GM12891 (cell line): Measurements from ENCODE around the gene RIPOR3.
"Not testable (repeated sequence)": the region's sequence is repeated elsewhere in the genome, so short reads cannot be mapped to it uniquely, and the experiment has no call there.

ENCODE experiments used
- DNase-seq: peaks from one replicate; pipeline ENCODE4 v3.0.0; 2011; ENCODE audit warnings: low spot score; ENCODE audit not compliant: insufficient read length
- FAIRE-seq: peaks from 2 replicates; lab custom pipeline; 2011; peaks lifted over from hg19 to GRCh38; lab: Jason Lieb, UNC
- PAX5 ChIP-seq: IDR thresholded peaks from 2 replicates; pipeline ENCODE4 v1.6.1; 2011; ENCODE audit warnings: low read length, moderate library complexity, mild to moderate bottlenecking; ENCODE audit not compliant: insufficient read depth, severe bottlenecking
- POLR2A ChIP-seq: IDR thresholded peaks from 2 replicates; pipeline ENCODE4 v1.6.1; 2011; ENCODE audit warnings: low read depth, low read length, control low read depth
- POLR2AphosphoS5 ChIP-seq: IDR thresholded peaks from 2 replicates; pipeline ENCODE4 v1.6.1; 2011; ENCODE audit warnings: low read depth, low read length, control low read depth
- POU2F2 ChIP-seq: IDR thresholded peaks from 2 replicates; pipeline ENCODE4 v1.6.1; 2011; ENCODE audit warnings: low read depth, mild to moderate bottlenecking, control low read depth, low read length, moderate library complexity
- SPI1 ChIP-seq: IDR thresholded peaks from 2 replicates; pipeline ENCODE4 v1.6.1; 2011; ENCODE audit warnings: low read depth, low read length, control low read depth
- TAF1 ChIP-seq: IDR thresholded peaks from 2 replicates; pipeline ENCODE4 v1.6.1; 2011; ENCODE audit warnings: low read depth, low read length, control low read depth

The RIPOR3 gene

DNA sequence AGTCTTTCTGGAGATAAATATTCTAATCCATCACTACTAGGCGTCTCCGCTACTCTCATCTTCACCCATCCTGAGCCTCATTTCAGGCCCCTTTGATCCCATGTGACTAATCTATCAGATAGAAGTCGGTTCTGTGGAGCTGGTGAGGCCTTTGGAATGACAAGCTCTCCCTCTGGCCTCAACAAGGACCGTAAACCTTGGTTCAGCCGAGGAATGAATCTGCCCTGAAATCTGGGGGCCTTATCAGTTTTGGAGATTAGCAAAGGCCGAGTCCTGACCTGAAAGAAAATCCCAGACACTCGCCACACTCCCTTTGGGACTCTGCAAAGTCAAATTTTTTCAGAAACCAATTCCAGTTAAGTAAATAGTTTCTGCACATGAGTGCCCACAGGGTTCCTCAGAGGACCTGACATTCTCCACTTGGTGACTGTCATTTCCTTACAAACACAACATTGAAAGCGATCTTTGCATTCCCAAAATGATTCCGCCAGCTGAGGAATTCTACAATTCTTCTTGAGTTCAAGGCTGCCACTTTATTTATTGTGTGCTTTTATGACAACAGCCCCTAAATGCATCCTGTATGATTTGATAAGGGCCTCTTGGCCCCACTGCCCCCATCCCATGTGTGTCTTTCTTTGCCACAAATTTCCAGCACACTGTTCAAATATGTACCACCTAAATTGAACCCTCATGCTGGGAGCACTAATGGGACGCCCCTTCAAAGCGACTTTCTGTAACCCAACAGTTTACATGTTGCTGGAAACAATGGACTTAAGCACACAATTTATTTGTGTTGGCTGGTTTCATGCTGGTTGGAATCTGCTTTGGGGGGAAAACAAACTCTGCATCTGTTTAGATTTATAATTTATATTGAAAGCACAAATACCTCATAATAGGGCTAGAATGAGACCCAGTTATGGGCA lies 10.0 kb upstream of the RIPOR3 start:
- TF ChIP-seq SPI1 (no peak), POLR2A (no peak), POLR2AphosphoS5 (no peak), POU2F2 (no peak), PAX5 (no peak), TAF1 (no peak)
- FAIRE-seq: no peak
- DNase-seq: no peak

DNA sequence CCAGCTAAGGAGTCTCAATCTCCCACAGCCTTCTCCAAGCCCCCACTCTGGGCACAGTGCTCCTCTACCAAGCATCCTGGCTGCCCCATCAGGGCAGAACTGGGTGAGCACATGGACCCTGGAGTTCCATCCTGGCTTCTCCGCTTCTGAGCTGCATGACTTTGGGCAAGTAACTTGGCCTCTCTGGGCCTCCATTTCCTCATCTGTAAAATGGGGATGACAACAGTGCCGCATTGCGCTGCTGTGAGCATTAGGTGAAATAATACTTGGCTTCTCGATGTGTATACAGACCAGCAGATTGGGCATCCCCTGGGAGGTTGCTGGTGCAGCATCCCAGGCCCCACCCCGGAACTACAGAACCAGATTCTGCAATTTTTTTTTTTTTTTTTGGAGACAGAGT lies 8.3 kb upstream of the RIPOR3 start:
- DNase-seq (no peak), FAIRE-seq (no peak)
- no peak for TF ChIP-seq TAF1
- TF ChIP-seq POLR2A: no peak
- TF ChIP-seq POLR2AphosphoS5: no peak
- no peak for TF ChIP-seq PAX5
- no peak for TF ChIP-seq SPI1
- no peak for TF ChIP-seq POU2F2

DNA sequence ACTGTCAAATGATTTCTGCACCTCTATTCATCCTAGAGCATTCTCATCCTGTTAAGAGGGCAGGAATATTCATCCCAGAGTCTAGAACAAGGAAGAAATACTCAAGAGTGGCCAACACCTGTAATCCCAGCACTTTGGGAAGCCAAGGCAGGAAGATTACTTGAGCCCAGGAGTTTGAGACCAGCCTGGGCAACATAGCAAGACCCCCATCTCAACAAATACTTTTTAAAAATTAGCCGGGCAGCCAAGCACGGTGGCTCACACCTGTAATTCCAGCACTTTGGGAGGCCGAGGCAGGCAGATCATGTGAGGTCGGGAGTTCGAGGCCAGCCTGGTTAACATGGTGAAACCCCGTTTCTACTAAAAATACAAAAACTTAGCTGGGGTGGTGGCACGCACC lies 6.9 kb upstream of the RIPOR3 start:
- DNase-seq, FAIRE-seq: not testable (repeated sequence)

DNA sequence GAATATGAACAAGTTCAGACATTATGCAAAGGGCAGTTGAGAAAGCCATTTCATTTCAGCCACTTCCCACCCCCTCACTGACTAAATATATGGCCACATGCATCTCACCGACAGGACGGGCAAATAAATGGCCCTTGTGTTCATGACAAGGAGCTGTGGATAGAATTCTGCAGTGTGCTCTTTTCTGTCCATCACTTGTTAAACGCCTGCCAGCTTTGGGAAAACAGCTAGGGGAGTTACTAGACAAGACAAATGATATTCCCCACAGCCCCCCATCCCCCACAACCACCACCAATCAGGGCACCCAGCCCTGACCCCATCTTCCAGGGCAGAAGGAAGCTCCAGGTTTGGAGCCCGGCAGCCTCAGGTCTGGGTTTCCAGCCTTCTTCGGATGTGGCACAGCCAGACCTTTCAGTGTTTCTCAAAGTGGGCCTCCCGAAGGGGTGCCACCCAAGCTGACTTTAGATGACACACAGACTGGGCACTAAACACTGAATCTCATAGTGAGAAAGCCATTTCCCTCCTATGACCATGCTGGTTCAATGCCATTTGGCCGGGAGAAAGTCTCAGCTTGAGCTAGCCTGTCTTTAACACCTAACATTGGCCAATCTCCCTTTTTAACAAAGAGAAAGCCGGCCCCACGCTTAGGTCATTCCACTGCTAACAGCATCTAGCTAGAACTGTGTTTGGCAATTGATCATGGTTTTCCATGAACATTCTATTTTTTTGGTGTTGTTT lies 4.0 kb upstream of the RIPOR3 start:
- TF ChIP-seq TAF1 (no peak), POLR2AphosphoS5 (no peak), PAX5 (no peak), SPI1 (no peak), POU2F2 (no peak)
- FAIRE-seq: no peak
- DNase-seq: no peak

DNA sequence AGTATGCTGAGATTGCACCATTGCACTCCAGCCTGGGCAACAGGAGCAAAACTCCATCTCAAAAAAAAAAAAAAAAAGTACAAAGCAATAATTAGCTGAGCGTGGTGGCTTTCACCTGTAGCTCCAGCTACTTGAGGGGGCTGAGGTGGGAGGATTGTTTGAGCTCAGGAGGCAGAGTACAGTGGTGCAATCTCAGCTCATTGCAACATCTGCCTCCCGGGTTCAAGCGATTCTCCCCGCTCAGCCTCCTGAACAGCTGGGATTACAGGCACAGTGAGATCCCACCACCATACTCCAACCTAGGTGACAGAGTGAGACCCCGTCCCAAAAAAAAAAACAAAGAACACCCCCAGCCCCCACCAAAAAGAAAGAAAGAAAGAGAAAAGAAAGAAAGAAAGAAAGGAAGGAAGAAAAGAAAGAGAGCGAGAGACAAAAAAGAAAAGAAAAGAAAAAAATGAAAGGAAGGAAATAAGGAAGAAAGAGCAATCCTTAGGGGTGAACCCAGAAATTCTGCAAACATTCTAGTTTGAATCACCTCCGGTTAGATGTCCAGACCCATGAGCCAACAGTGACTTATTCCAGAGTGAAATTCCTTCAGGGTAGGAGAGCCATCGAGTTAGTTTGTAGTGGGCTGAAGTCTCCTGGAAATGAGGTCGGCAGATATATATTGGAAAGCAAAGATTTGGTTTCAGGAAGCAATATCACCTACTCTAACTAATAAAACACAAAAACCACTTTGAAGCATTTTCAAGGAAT lies 3.2 kb upstream of the RIPOR3 start:
- FAIRE-seq: no peak
- TF ChIP-seq PAX5 (no peak), POLR2A (no peak), POU2F2 (no peak), POLR2AphosphoS5 (no peak), TAF1 (no peak), SPI1 (no peak)
- no peak for DNase-seq

DNA sequence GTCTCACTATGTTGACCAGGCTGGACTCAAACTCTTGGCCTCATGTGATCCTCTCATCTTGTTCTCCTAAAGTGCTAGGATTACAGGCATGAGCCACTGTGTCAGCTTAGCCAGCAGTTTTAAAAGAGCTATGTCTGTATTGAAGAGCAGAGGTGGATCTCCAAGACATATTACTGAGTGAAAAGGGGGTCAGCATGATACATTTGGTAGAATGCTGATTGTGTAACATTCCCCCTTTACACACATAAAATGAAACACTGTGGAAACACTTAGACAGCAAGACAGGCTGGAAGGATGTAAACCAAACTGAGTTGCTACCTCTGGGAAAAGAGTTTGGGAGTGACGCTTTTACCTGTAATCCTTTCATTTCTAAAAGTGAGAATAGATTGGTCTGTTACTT lies 1.7 kb upstream of the RIPOR3 start:
- TF ChIP-seq TAF1: no peak
- no peak for TF ChIP-seq POLR2AphosphoS5
- no peak for TF ChIP-seq PAX5
- no peak for TF ChIP-seq POLR2A
- no peak for TF ChIP-seq SPI1
- no peak for TF ChIP-seq POU2F2
- FAIRE-seq: no peak
- DNase-seq: no peak

DNA sequence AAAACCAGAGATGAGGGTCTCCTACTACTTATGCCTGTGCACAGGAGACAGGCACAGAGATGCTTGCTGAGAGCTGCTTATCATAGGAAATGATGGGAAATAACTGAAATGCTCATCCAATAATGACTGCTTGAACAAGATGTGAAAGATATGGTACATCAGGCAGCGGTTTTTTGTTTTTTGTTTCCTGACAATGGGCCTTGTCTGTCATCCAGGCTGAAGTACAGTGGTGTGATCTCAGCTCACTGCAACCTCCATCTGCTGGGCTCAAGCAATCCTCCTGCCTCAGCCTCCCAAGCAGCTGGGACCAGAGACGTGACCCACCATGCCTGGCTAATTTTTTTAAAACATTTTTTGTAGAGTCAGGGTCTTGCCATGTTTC lies 1.2 kb upstream of the RIPOR3 start:
- no peak for DNase-seq
- TF ChIP-seq SPI1: no peak
- no peak for FAIRE-seq

DNA sequence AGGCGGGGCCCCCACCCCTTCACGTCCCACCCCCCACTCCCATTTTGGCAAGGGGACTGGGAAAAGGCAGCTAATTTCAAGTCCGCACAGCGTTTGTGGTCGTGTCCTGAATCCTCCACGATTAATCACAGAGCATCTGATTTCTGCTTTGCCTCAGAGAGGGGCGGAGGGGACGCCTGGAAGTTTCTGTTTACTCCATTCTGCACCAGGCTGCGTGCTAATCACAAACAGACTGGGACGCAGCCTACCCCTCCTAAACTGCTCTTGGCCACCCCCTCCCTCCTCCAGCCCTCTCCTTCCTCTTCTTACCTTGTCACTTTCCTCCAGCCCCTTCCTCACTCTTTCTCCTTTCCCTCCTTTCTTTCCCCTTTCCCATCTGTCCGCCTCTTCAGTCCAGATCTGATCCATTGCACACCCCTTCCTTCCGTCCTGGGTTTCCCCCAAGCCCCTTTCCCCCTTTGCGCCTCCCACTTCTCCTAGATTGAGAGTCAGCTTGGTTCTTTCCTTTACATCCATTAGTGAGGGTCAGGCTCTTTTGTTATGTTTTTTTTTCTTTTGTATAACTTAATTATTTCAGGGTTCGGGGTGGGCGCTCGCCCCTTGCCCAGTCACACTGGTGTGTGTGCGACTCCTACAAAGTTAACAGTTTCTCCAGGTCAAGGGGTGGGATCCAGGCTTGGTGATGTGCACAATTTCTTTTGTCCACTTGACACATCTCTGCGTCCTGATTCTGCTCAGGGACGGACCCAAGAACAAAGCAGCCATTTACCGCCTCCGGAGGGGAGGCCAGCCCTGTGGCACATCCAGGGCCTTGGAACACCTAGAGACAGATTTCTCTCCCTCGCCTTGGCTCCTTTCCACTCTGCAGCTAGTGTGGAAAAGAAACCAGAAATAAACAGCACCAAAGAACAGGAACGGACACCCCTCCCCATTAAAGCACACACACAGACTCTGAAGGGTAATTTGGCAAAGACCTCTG lies 520 bp upstream of the RIPOR3 start:
- TF ChIP-seq POLR2A (no peak), PAX5 (no peak), TAF1 (no peak), SPI1 (no peak), POLR2AphosphoS5 (no peak), POU2F2 (no peak)
- FAIRE-seq: no peak

More for the DNA sequence above, 520 bp upstream of the RIPOR3 start:
- no peak for DNase-seq
